Activated naive CD8-positive, alpha-beta T cell treated with anti-CD3 and anti-CD28 coated beads, Interleukin-2, amount 10 ng/mL, durations not matched to agents 7 days and 5 days (primary cell): Measurements from ENCODE around the gene KBTBD13. TPM values are rescaled to one million over a fixed set of nuclear protein-coding genes. Genes with fewer than 3 reads are reported as not detected.
"Not testable (repeated sequence)": the region's sequence is repeated elsewhere in the genome, so short reads cannot be mapped to it uniquely, and the experiment has no call there.

Experiments
- ATAC-seq: fragments of 150-1000 bp; cut with Tn5 transposase; one replicate; pipeline ENCODE4 v1.10.0; 2021; ENCODE audit warnings: low read depth, moderate library complexity
- POLR2A ChIA-PET: fragments of 350-600 bp; sonication (Branson Sonifier 250); formaldehyde crosslinking; loops from one replicate; lab custom pipeline; 2021; ENCODE audit warnings: antibody characterized with exemption; lab: Charles Lee
- DNase-seq: peaks from one replicate; pipeline ENCODE4 v3.0.0; 2021
- H3K27ac Mint-ChIP-seq: one replicate; pipeline ENCODE4 v1.8.0; 2022; ENCODE audit warnings: mild to moderate bottlenecking, mixed read lengths
- H3K27me3 Mint-ChIP-seq: one replicate; pipeline ENCODE4 v1.8.0; 2022; ENCODE audit warnings: mild to moderate bottlenecking, moderate library complexity, mixed read lengths
- H3K36me3 Mint-ChIP-seq: one replicate; pipeline ENCODE4 v1.8.0; 2021; ENCODE audit warnings: mild to moderate bottlenecking, mixed read lengths
- H3K4me1 Mint-ChIP-seq: one replicate; pipeline ENCODE4 v1.8.0; 2021; ENCODE audit warnings: mixed read lengths
- H3K4me3 Mint-ChIP-seq: one replicate; pipeline ENCODE4 v1.8.0; 2022; ENCODE audit warnings: mild to moderate bottlenecking, moderate library complexity, mixed read lengths
- H3K9me3 Mint-ChIP-seq: one replicate; pipeline ENCODE4 v1.8.0; 2021; ENCODE audit warnings: mixed read lengths
- total RNA-seq, 2 experiments: library from RNA; stranded (reverse); gene quantifications; one replicate each; pipeline ENCODE4 v1.2.3, GENCODE V29; 2021

The KBTBD13 gene
- total RNA-seq, 2 experiments from 2014 or later: not detected

DNA sequence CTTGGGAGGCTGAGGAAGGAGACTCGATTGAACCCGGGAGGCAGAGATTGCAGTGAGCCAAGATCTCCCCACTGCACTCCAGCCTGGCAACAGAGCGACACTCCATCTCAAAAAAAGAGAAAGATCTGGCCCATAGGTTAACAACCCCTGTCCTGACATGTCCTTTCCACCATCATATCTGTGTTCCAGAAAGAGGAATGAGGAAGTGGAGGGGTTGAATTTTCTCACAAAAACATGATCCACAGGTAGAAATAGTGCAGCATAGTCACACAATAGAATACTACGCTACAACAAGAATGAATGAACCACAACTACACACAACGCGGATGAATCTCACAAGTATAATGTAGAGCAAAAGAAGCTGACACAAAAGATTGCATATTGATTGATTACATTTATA lies 36.1 kb upstream of the KBTBD13 start:
- Mint-ChIP-seq H3K4me3 (no peak overlapping the region), H3K36me3 (no peaks in the 10 kb centered on the region), H3K27me3 (peaks cover 7% of the 10 kb centered on the region), H3K27ac (no peak overlapping the region), H3K4me1 (no peaks in the 10 kb centered on the region), H3K9me3 (no peaks in the 10 kb centered on the region)
- POLR2A ChIA-PET: no interaction called here
- ATAC-seq (no peak), DNase-seq (no peak)

DNA sequence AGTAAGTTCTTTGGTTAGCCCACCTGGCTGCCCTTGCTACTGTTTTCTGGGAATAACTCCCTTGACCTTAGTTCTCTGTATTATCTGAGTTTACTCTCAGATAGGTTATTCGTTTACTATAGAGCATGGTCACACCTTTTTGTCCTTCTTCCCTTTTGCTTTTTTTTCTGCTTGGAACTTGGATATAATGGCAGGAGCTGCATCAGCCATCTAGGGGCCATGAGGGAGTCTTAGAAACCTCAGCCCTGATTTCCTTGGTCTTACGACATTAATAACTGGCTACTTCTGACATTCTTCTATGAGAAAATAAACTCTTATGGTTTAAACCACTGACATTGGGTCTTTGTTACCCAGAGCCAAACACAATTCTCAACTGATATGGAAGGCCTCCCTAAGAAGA lies 34.8 kb upstream of the KBTBD13 start:
- peaks cover 7% of the 10 kb centered on the region for H3K27me3 Mint-ChIP-seq
- H3K27ac Mint-ChIP-seq: no peak overlapping the region

DNA sequence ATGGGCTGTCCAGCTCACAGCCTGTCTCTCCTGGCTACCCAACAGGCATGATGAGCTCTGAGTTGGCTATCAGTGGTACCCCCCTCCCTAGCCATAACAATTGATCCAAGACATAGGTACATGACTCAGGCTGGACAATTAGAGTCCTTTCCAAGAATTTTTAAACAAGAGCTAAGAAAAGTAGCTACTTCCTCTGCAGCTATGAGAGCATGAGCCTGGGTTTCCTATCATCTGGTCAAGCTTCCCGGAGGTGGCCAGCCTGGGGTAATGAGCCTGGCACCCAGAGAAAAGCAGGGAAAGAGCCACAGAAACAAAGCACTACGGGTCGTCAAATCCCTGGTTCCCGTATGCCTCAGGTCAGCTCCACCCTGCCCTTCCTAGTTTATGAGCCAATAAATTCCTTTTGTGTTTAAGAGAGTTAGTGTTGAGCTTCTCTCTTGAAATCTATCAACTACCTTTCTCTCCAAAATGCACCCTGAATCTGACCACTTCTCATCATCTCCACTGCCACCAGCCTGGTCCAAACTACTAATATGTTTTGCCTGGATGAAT lies 33.7 kb upstream of the KBTBD13 start:
- H3K27ac Mint-ChIP-seq: no peak overlapping the region
- no peaks in the 10 kb centered on the region for H3K4me1 Mint-ChIP-seq
- no peaks in the 10 kb centered on the region for H3K9me3 Mint-ChIP-seq
- H3K36me3 Mint-ChIP-seq: no peaks in the 10 kb centered on the region
- ATAC-seq (no peak), DNase-seq (no peak)
- H3K27me3 Mint-ChIP-seq: peaks cover 4% of the 10 kb centered on the region
- POLR2A ChIA-PET: no interaction called here
- H3K4me3 Mint-ChIP-seq: no peak overlapping the region

More for the DNA sequence above, 34.8 kb upstream of the KBTBD13 start:
- Mint-ChIP-seq H3K4me3 (no peak overlapping the region), H3K36me3 (no peaks in the 10 kb centered on the region), H3K9me3 (no peaks in the 10 kb centered on the region), H3K4me1 (no peaks in the 10 kb centered on the region)
- POLR2A ChIA-PET: no interaction called here
- DNase-seq: no peak
- no peak for ATAC-seq

DNA sequence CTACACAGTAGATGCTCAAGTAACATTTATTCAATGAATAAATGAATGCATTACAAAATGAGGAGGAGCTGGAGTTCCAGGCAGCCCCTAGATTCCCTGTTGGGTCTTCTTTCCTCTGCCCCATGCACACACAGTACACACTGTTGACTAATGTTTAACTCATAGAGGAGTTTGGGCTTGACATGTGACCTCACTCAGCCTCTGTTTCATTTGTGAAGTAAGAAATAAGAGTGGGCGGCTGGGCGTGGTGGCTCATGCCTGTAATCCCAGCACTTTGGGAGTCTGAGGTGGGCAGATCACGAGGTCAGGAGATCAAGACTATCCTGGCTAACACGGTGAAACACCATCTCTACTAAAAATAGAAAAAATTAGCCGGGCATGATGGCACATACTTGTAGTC lies 32.3 kb upstream of the KBTBD13 start:
- H3K4me3 Mint-ChIP-seq, H3K27me3 Mint-ChIP-seq, H3K9me3 Mint-ChIP-seq, DNase-seq, H3K4me1 Mint-ChIP-seq, H3K27ac Mint-ChIP-seq, ATAC-seq, POLR2A ChIA-PET, H3K36me3 Mint-ChIP-seq: not testable (repeated sequence)

DNA sequence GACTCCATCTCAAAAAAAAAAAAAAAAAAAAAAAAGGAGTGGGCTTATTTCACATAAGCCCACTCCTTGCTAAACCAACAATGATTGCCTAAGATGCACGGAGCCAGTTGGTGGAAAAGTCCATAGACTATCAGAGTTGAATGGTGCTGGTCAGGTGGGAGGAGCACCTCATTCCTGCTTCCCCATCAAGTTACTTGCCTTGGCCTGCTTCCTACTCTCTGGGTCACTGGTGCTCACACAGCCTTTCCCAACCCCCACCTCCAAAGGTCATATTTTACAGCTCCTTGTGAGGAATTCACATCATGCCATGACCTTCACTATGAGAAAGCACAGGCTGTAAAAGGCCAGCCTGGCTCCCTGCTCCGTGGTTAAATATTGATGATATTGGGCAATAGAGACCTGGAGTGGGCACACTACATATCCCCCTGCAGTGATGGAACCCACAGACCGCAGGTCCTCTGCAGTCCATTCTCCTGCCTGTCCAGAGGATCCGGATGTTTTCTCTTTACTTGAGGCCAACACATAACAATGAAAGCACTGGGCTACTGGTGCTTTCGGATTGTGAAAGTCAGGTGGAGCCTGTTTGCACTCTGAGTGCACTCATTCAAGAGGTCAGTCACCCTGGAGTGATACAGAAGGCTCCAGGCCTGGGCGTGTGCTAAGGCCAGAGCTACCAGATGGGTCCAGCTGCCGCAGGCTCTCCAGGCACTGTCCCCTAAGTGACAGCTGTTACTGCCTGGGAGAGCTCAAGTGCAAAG lies 31.6 kb upstream of the KBTBD13 start, which contains the start of gene SLC51B:
SLC51B (plus strand) TSS at position 664 of the 758 bp plus-strand sequence. CDS start 4,618 bp downstream, outside the sequence.
- no peak within 1 kb of the TSS for H3K27ac Mint-ChIP-seq
- peaks cover 7% of the 10 kb centered on the region for H3K4me1 Mint-ChIP-seq
- H3K4me3 Mint-ChIP-seq: no peak within 1 kb of the TSS
- POLR2A ChIA-PET: no interaction called here
- no peak for DNase-seq
- peaks cover 5% of the 10 kb centered on the region for H3K27me3 Mint-ChIP-seq
- no peaks in the 10 kb centered on the region for H3K9me3 Mint-ChIP-seq
- no peaks in the 10 kb centered on the region for H3K36me3 Mint-ChIP-seq
- ATAC-seq: no peak

DNA sequence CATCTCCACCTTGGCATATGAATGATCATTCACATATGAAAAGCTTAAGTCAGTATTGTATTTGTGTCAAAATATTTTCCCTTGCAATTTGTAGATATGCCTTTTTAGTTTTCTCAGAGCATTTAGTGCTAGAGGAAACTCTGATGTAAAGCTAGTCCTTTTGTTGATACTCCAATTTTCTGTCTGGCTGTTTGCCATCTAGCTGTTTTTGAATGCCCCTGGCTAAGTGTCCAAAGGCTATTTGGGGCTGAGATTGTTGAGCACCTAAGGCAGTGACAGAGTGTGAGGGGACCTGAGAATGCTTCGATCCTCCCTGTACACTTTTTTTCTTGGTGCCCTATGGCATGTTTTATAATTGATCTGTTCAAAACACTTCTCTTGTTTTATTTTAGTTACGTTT lies 28.3 kb upstream of the KBTBD13 start:
- peaks cover 9% of the 10 kb centered on the region for H3K27me3 Mint-ChIP-seq
- DNase-seq (no peak), ATAC-seq (no peak)
- POLR2A ChIA-PET: no interaction called here
- no peaks in the 10 kb centered on the region for H3K36me3 Mint-ChIP-seq
- H3K9me3 Mint-ChIP-seq: no peaks in the 10 kb centered on the region
- peaks cover 16% of the 10 kb centered on the region for H3K4me1 Mint-ChIP-seq
- H3K27ac Mint-ChIP-seq: no peak overlapping the region
- H3K4me3 Mint-ChIP-seq: no peak overlapping the region

DNA sequence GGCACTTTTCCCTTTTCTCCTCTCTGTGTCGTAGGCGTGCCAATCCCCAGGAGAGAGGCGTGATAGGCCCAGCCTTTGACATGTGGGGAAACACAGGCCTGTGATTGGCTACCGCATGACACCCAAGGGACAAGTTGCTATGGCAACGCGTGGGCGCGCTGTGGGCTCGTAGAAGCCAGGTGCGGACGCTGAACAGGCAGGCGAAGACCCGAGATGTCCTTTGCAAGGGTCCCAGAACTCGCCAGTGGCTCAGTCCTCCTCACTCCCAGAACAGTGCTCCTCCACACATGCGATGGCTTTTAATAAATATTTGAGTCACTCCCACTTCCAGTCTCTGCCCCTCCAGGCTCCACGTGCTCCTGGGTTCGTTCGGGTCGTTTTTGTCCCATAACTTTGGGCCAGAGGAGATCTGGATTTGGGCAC lies 27.1 kb upstream of the KBTBD13 start:
- Mint-ChIP-seq H3K4me1 (peaks cover 16% of the 10 kb centered on the region), H3K27me3 (peaks cover 7% of the 10 kb centered on the region), H3K9me3 (no peaks in the 10 kb centered on the region), H3K27ac (no peak overlapping the region), H3K4me3 (peak overlapping the region; percentile 70), H3K36me3 (no peaks in the 10 kb centered on the region)
- POLR2A ChIA-PET: no interaction called here
- peak; percentile 78 for DNase-seq
- ATAC-seq: peak; percentile 92

DNA sequence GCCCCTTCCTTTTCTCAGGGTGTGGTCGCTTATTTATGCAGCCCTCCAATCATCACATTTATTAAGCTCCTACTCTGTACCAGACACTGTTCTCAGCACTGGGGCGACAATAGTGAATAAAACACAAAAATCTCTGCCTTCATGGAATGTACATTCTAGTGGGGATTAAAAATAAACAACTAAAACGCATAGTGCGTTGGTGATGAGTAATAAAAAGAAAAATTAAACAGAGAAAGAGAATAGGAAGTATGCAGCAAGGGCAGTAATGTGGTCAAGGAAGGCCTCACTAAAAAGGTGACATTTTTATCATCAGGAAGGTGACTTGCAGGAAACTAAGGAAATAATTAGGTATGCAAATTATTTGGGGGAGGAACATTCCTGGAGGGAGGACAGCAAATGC lies 26.3 kb upstream of the KBTBD13 start:
- Mint-ChIP-seq H3K27ac (no peak overlapping the region), H3K4me1 (peaks cover 16% of the 10 kb centered on the region), H3K27me3 (peaks cover 7% of the 10 kb centered on the region), H3K36me3 (no peaks in the 10 kb centered on the region), H3K4me3 (no peak overlapping the region), H3K9me3 (no peaks in the 10 kb centered on the region)
- ATAC-seq (no peak), DNase-seq (no peak)
- POLR2A ChIA-PET: interaction anchor here (1.1 kb wide), 1 partner anchor 10 kb away, joined by 3 read pairs; no protein-coding TSS in a partner anchor

DNA sequence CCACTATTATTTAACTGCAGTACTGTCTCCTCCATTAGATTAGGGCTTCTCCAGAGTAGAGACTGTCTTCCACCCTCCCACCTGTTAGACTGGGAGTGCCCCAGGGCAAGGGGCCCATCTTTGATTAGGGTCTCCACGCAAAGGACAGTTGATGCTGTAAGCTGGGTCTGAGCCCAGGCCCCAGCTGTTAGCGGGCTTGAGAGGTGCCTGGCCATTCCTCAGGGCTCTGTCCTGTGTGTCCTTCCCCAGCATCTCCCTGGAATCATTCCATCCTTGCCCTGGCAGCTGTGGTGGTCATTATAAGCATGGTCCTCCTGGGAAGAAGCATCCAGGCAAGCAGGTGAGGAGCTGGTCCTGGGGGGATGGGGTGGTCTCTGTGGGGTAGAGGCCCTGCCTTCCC lies 25.3 kb upstream of the KBTBD13 start:
- no peak overlapping the region for H3K27ac Mint-ChIP-seq
- POLR2A ChIA-PET: interaction anchor here (0.9 kb wide), 1 partner anchor 235 kb away, joined by 3 read pairs; the partner anchor contains the start of gene PARP16
- H3K4me3 Mint-ChIP-seq: no peak overlapping the region

DNA sequence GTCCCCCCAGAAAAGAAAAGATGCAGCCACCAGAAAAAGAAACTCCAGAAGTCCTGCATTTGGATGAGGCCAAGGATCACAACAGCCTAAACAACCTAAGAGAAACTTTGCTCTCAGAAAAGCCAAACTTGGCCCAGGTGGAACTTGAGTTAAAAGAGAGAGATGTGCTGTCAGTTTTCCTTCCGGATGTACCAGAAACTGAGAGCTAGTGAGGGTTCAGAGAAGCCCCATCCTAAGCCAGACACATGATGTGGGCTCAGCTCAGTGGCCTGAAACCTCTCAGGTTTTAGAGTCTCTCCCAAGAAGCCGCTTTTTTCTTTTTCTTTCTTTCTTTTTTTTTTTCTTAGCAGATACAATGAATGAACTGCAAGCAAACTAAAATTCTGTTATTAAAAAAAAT lies 23.6 kb upstream of the KBTBD13 start:
- H3K27ac Mint-ChIP-seq: no peak overlapping the region
- DNase-seq (no peak), ATAC-seq (no peak)
- peaks cover 23% of the 10 kb centered on the region for H3K4me1 Mint-ChIP-seq
- POLR2A ChIA-PET: interaction anchor here (0.7 to 1.7 kb wide), 3 partner anchors 209 to 321 kb away, joined by 3 to 6 read pairs (median 3); partner anchors contain the start of gene RNU5B-1
- H3K36me3 Mint-ChIP-seq: no peaks in the 10 kb centered on the region
- no peaks in the 10 kb centered on the region for H3K9me3 Mint-ChIP-seq
- H3K27me3 Mint-ChIP-seq: peaks cover 10% of the 10 kb centered on the region
- H3K4me3 Mint-ChIP-seq: no peak overlapping the region

More for the DNA sequence above, 25.3 kb upstream of the KBTBD13 start:
- Mint-ChIP-seq H3K36me3 (no peaks in the 10 kb centered on the region), H3K9me3 (no peaks in the 10 kb centered on the region), H3K27me3 (peaks cover 7% of the 10 kb centered on the region), H3K4me1 (peaks cover 23% of the 10 kb centered on the region)
- ATAC-seq (no peak), DNase-seq (no peak)

DNA sequence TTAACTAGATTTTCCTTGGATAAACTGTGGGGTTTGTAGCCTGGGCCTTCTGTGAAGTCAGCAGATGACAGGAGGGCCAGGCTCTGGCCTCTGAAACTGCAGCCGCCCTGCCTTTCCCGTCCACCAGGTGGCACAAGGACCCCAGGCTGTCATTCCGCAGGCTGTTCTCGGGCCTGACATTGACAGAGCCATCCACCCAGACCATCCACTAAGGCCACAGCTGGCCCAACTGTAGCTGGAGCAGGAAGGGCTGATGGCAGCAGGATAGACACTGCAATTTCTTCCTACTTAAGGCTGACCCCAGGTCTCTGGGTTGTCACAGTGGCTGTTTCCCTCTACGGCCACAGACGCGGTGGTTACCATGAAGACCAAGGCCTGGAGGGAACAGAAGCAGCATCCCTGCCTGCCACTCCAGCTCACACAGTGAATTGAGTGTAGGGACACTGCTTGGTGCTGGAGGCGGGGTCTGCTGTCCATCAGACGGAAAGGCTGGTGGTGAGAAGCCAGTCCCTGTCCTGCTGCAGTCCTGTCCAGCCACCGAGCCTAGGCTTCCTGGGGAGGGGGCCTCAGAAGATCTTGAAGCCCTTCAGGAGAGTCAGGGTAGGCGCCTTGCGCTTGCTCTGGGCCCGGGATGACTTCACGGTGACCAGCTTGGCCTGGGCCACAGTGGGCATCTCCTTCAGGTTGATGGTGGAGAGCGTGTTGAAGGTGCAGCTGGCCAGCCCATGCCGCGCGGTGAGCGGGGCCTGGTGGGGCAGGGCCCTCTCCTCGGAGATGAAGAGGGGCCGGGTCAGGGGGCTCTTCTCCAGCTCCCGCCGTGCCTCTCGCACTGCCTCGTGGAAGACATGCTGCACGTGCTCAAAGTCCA lies 22.0 kb upstream of the KBTBD13 start:
- Mint-ChIP-seq H3K9me3 (no peaks in the 10 kb centered on the region), H3K36me3 (no peaks in the 10 kb centered on the region), H3K4me3 (no peak overlapping the region), H3K27ac (no peak overlapping the region), H3K27me3 (peaks cover 8% of the 10 kb centered on the region), H3K4me1 (peaks cover 19% of the 10 kb centered on the region)
- DNase-seq (peak; percentile 75), ATAC-seq (peak; percentile 40)
- POLR2A ChIA-PET: interaction anchor here (1.4 to 2.3 kb wide), 2 partner anchors 245 to 250 kb away, joined by 3 to 9 read pairs; partner anchors contain the start of gene RNU5B-1

DNA sequence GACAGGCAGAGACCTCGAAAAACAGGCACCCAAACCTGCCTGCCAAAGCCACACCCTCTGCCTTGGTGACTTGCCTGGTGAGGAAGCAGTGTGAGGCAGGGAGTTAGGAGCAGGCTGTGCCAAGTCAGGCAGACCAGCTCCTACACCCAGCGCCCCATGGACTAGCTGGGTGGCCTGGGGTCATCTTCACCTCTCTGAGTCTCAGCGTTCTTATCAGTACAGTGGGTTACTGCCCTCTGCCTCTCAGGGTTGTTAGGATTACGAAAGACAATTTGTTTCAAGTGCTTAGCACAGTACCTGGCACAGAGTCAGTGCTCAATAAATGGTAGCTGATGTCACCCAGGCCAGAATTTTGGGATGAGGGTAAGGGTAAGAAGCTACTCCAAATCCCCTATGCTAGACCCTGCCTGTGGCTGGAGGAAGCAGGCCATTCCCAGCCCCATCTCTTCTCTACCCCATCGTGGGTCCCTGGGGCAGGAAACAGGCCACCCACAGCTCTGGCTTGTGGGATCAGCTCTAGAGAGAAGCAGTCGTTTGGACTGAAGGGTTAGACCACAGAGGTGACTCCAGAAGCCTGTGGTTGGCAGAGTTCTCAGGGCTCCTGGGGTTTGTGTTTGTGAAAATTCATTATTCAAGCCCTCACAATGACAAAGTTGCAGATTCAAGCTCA lies 21.2 kb upstream of the KBTBD13 start:
- peaks cover 8% of the 10 kb centered on the region for H3K27me3 Mint-ChIP-seq
- DNase-seq (peak; percentile 41), ATAC-seq (peak; percentile 53)
- no peaks in the 10 kb centered on the region for H3K36me3 Mint-ChIP-seq
- H3K9me3 Mint-ChIP-seq: no peaks in the 10 kb centered on the region
- H3K27ac Mint-ChIP-seq: no peak overlapping the region
- H3K4me1 Mint-ChIP-seq: peaks cover 14% of the 10 kb centered on the region
- H3K4me3 Mint-ChIP-seq: peak overlapping the region; percentile 56
- POLR2A ChIA-PET: interaction anchor here (1.4 to 2.3 kb wide), 2 partner anchors 245 to 250 kb away, joined by 3 to 9 read pairs; partner anchors contain the start of gene RNU5B-1
